ENCODE measurements around the gene PHLDB1.
"Not testable (repeated sequence)": the region's sequence is repeated elsewhere in the genome, so short reads cannot be mapped to it uniquely, and the experiment has no call there.

Gene PHLDB1

DNA sequence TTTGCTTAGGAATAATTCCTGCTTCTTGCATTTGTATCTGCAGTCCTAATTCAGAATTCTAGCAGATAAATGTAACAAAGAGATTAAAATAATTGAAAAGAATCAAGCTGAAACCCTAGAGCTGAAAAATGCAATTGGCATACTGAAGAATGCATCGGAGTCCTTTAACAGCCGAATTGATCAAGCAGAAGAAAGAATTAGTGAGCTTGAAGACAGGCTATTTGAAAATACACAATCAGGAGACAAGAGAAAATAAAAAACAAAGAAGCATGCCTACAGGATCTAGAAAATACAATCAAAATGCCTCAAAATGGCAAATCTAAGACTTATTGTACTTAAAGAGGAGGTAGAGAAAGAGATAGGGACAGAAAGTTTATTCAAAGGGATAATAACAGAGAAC, 63.8 kb downstream of the PHLDB1 start:
- TF ChIP-seq, protein P1, sequence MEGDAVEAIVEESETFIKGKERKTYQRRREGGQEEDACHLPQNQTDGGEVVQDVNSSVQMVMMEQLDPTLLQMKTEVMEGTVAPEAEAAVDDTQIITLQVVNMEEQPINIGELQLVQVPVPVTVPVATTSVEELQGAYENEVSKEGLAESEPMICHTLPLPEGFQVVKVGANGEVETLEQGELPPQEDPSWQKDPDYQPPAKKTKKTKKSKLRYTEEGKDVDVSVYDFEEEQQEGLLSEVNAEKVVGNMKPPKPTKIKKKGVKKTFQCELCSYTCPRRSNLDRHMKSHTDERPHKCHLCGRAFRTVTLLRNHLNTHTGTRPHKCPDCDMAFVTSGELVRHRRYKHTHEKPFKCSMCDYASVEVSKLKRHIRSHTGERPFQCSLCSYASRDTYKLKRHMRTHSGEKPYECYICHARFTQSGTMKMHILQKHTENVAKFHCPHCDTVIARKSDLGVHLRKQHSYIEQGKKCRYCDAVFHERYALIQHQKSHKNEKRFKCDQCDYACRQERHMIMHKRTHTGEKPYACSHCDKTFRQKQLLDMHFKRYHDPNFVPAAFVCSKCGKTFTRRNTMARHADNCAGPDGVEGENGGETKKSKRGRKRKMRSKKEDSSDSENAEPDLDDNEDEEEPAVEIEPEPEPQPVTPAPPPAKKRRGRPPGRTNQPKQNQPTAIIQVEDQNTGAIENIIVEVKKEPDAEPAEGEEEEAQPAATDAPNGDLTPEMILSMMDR (conservative IDR thresholded peaks at IDR 0.05; ENCODE audit: low read depth), result no peak
- no peak overlapping the region for H3K27ac ChIP-seq
- ChIA-PET CTCF (interaction anchor here (0.8 kb wide), 1 partner anchor 19 kb away, joined by 4 read pairs; no protein-coding TSS in a partner anchor), POLR2A (ENCODE audit: low non-redundant PET) (no interaction called here)
- no peak for DNase-seq (ENCODE audit: low spot score)

DNA sequence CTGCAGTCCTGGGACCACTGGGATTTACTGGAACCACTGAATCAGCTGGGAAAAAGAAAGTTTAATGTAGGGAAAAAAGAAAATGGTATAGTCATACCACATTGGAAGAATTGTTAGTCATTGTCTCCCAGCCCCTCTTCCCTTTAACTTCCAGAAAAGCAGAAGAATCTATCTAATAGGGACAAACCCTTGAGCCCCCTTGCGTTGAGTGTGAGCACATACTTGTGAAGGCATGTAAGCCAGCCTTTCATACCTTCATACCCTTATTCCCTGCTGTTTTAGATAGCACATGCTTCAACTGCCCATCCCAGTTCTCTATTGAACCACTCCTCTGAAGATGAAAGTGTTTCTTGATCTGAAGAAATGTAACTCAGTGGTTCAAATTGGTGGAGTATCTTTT, 65.4 kb downstream of the PHLDB1 start:
- POLR2A ChIA-PET (ENCODE audit: low non-redundant PET), result no interaction called here
- TF ChIP-seq, protein P1 (conservative IDR thresholded peaks at IDR 0.05; ENCODE audit: low read depth), result no peak
- DNase-seq (ENCODE audit: low spot score), result no peak
- H3K27ac ChIP-seq, result no peak overlapping the region
- CTCF ChIA-PET, result interaction anchor here (0.6 kb wide), 1 partner anchor 79 kb away, joined by 3 read pairs; no protein-coding TSS in a partner anchor

DNA sequence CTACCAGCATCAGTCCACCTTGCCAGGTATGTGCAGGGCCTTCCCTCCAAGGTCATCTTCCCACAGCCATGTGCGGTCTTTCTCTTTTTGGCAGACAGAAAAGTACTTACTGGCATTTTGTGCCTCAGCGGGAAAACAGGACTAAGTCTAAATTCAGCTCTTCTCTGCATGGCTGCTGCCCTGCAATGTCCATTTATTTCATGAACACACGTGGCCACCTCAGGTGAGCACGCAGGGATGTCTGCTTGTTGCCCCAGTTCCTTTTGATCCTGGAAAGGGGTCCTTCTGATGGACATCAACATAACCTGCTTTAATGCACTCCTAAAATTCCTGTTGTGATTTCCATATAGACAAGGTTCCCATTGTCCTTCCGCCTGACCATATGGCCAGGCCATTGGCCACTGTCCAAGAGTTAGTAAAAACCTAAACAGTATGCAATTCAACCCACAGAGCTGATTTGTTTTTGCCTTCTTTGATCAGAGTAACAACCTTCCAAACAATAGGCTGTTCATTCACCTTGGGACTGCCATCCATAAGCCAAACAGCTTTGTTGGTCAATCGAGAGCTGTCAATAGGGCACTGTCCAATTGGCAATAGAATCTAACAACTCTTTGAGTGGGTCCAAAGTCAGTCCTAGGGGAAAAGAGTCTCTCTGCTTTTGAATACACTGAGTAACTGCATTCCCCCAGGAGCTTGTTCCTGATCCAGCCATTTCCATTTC, 66.1 kb downstream of the PHLDB1 start:
- CTCF ChIA-PET, result interaction anchor here (0.6 kb wide), 1 partner anchor 78 kb away, joined by 3 read pairs; no protein-coding TSS in a partner anchor
- no peak overlapping the region for H3K27ac ChIP-seq
- no peak for DNase-seq (ENCODE audit: low spot score)
- POLR2A ChIA-PET (ENCODE audit: low non-redundant PET), result interaction anchor here (0.6 kb wide), 1 partner anchor 1832 kb away, joined by 5 read pairs; no protein-coding TSS in a partner anchor
- TF ChIP-seq, protein P1 (conservative IDR thresholded peaks at IDR 0.05; ENCODE audit: low read depth), result no peak

DNA sequence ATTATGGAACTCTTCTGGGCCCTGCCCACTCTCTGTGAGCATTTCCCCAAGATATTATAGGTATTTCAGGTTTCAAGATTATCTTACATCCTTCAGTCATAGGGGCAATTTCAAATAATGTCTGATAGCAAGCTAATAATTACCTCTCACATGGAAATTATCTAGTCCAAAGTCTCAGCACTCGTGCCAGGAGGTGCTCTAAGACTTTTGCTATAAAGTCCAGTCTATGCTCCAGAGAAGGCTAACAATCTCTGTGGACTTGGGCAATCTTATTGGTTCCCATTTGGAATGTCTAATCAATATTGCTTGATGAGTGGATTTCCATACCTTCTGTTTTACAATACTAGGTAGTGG, 66.6 kb downstream of the PHLDB1 start:
- no peak for DNase-seq (ENCODE audit: low spot score)
- TF ChIP-seq, protein P1 (conservative IDR thresholded peaks at IDR 0.05; ENCODE audit: low read depth), result no peak
- H3K27ac ChIP-seq, result no peak overlapping the region
- CTCF ChIA-PET, result no interaction called here
- POLR2A ChIA-PET (ENCODE audit: low non-redundant PET), result interaction anchor here (0.6 kb wide), 1 partner anchor 1832 kb away, joined by 5 read pairs; no protein-coding TSS in a partner anchor

DNA sequence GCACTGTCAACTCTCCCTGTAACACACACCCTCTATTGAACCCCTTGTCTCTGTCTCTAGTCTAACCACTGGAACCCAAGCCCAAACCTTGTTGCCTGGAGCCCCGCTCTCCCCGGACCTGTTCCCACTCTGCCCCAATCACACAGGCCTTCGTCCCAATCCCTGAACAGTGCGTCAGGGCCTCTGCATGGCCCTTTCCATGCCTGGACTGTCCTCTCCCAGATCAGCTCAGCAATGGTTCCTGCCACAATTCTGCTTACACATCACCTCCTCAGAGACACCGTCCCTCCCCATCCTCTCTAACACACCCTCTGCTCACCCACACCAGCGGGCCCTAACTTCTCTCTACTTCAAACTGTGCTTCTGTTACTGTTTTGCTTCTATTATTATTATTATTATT, 70.6 kb downstream of the PHLDB1 start:
- ChIA-PET CTCF (interaction anchor here (0.6 kb wide), 1 partner anchor 19 kb away, joined by 3 read pairs; no protein-coding TSS in a partner anchor), POLR2A (ENCODE audit: low non-redundant PET) (no interaction called here)
- no peak for DNase-seq (ENCODE audit: low spot score)
- TF ChIP-seq, protein P1 (conservative IDR thresholded peaks at IDR 0.05; ENCODE audit: low read depth), result no peak
- H3K27ac ChIP-seq, result no peak overlapping the region

DNA sequence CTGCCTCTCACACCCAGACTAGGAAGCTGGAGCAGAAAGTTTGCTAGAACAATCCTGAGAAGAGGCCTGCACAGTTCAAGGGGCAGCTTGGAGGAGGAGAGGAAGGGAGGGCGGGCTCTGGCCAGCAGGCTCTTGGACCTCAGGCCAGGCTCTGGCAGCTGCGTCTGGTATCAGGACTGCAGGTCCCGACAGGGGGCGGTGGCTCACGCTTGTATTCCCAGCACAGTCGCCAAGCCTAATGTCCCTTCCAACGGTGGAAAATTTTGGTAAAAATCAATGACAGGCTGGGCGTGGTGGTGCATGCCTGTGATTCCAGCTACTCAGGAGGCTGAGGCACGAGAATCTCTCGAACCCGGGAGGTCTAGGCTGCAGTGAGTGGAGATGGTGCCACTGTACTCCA, 71.5 kb downstream of the PHLDB1 start:
- CTCF ChIA-PET, result not testable (repeated sequence)

DNA sequence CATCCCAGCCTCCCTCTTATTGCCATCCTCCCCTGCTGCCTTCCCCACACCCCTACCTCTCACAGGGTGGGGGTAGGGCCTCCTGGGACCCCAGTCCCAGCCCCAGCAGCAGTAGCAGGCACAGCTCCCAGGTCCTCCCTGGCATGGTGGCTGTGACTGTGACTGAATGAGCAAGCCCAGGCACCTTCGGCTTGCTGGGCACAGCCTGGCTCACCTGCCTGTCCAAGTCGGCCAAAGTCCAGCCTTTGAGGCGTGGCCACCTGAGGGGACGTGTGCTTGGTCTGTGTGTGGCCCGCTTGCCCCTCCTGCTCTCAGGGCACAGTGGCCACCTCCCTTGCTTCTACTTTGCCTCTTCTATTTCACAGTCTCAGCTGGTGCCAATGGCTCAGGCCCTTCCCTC, 72.1 kb downstream of the PHLDB1 start, which contains the start of gene TREH:
Gene TREH (minus strand): TSS at position 168 of the 400 bp plus-strand sequence. CDS start 23 bp downstream, at position 145.
- DNase-seq (ENCODE audit: low spot score), result no peak
- POLR2A ChIA-PET (ENCODE audit: low non-redundant PET), result interaction anchor here (0.6 kb wide), 1 partner anchor 198 kb away, joined by 5 read pairs; no protein-coding TSS in a partner anchor
- TF ChIP-seq, protein P1 (conservative IDR thresholded peaks at IDR 0.05; ENCODE audit: low read depth), result no peak
- CTCF ChIA-PET, result interaction anchor here (1.2 kb wide), 1 partner anchor 10 kb away, joined by 4 read pairs; no protein-coding TSS in a partner anchor
- peak within 1 kb of the TSS; percentile 23 for H3K27ac ChIP-seq

More for the DNA sequence above, 71.5 kb downstream of the PHLDB1 start:
- POLR2A ChIA-PET (ENCODE audit: low non-redundant PET); DNase-seq (ENCODE audit: low spot score): not testable (repeated sequence)
- peak overlapping the region; percentile 18; the same call in 1 of the 2 replicates for H3K27ac ChIP-seq

Data from RWPE1 (cell line).